GM23338 (cell line): ENCODE measurements around the gene LMOD1. TPM values are rescaled to one million over a fixed set of nuclear protein-coding genes. Genes with fewer than 3 reads are reported as not detected.

Source experiments
- ATAC-seq: fragments of 200-7000 bp; cut with Tn5 transposase; 3 replicates; pipeline ENCODE4 v1.9.1; 2020
- DNase-seq: peaks from one replicate; pipeline ENCODE4 v3.0.0-alpha.2; 2015; ENCODE audit warnings: low spot score
- H2AFZ ChIP-seq: fragments of 200-600 bp; sonication (generic); 2 replicates; pipeline ENCODE4 v1.8.0; 2016; ENCODE audit warnings: antibody characterized with exemption, mild to moderate bottlenecking, moderate library complexity
- H3F3A ChIP-seq: fragments of 200-600 bp; sonication (generic); replicated peaks from 2 replicates; pipeline ENCODE4 v1.8.0; 2017; ENCODE audit warnings: antibody characterized with exemption, mixed run types, low read depth
- H3K27ac ChIP-seq: fragments of 200-600 bp; sonication (generic); 2 replicates; pipeline ENCODE4 v1.6.1; 2016; ENCODE audit warnings: low read depth
- H3K27me3 ChIP-seq: fragments of 200-600 bp; sonication (generic); 2 replicates; pipeline ENCODE4 v1.8.0; 2016; ENCODE audit warnings: mild to moderate bottlenecking, mixed run types, moderate library complexity; ENCODE audit not compliant: insufficient read depth
- H3K36me3 ChIP-seq: fragments of 200-600 bp; sonication (generic); 2 replicates; pipeline ENCODE4 v1.8.0; 2016; ENCODE audit warnings: mild to moderate bottlenecking; ENCODE audit not compliant: insufficient read depth
- H3K4me1 ChIP-seq: fragments of 200-600 bp; sonication (generic); 2 replicates; pipeline ENCODE4 v1.8.0; 2016; ENCODE audit warnings: mild to moderate bottlenecking, moderate library complexity; ENCODE audit not compliant: insufficient read depth
- H3K4me2 ChIP-seq: fragments of 200-600 bp; sonication (generic); 2 replicates; pipeline ENCODE4 v1.7.1; 2017; ENCODE audit warnings: mixed run types
- H3K4me3 ChIP-seq: fragments of 200-600 bp; sonication (generic); 2 replicates; pipeline ENCODE4 v1.6.1; 2016; ENCODE audit warnings: mixed run types
- H3K79me2 ChIP-seq: fragments of 200-600 bp; sonication (generic); replicated peaks from 2 replicates; pipeline ENCODE4 v1.8.0; 2017; ENCODE audit warnings: mild to moderate bottlenecking; ENCODE audit not compliant: insufficient read depth
- H3K9me2 ChIP-seq: fragments of 200-600 bp; sonication (generic); 2 replicates; pipeline ENCODE4 v1.8.0; 2017; ENCODE audit not compliant: insufficient read depth
- H4K20me1 ChIP-seq: fragments of 200-600 bp; sonication (generic); replicated peaks from 2 replicates; pipeline ENCODE4 v1.8.0; 2017; ENCODE audit warnings: mild to moderate bottlenecking; ENCODE audit not compliant: insufficient read depth
- H3K27ac Mint-ChIP-seq: 2 replicates; pipeline ENCODE4 v1.8.0; 2020; ENCODE audit warnings: inconsistent platforms, mild to moderate bottlenecking, moderate library complexity, mixed read lengths
- H3K27me3 Mint-ChIP-seq: 3 replicates; pipeline ENCODE4 v1.8.0; 2022; ENCODE audit warnings: low read depth, mild to moderate bottlenecking, moderate library complexity, mixed read lengths, inconsistent platforms; ENCODE audit not compliant: insufficient read depth, poor library complexity
- H3K36me3 Mint-ChIP-seq: 3 replicates; pipeline ENCODE4 v1.8.0; 2021; ENCODE audit warnings: low read depth, mild to moderate bottlenecking, inconsistent platforms, moderate library complexity, mixed read lengths
- H3K4me1 Mint-ChIP-seq: 3 replicates; pipeline ENCODE4 v1.8.0; 2020; ENCODE audit warnings: mild to moderate bottlenecking, inconsistent platforms, mixed read lengths
- H3K4me3 Mint-ChIP-seq: 3 replicates; pipeline ENCODE4 v1.8.0; 2021; ENCODE audit warnings: moderate library complexity, mild to moderate bottlenecking, inconsistent platforms, mixed read lengths
- H3K9me3 Mint-ChIP-seq: 3 replicates; pipeline ENCODE4 v1.8.0; 2020; ENCODE audit warnings: moderate library complexity, mild to moderate bottlenecking, inconsistent platforms, mixed read lengths
- CREB1 ChIP-seq: fragments of 250-450 bp; sonication (Bioruptor Pico); IDR thresholded peaks from 2 replicates; pipeline ENCODE4 v1.5.0; 2020; ENCODE audit warnings: low read depth, mild to moderate bottlenecking, moderate library complexity
- ETS1 ChIP-seq: IDR thresholded peaks from 2 replicates; pipeline ENCODE4 v1.6.1; 2016; ENCODE audit warnings: antibody characterized with exemption
- EZH2 ChIP-seq: fragments of 200-600 bp; sonication (generic); IDR thresholded peaks from one replicate; pipeline ENCODE4 v1.8.0; 2017; ENCODE audit warnings: antibody characterized with exemption, mild to moderate bottlenecking, low read depth; ENCODE audit not compliant: unreplicated experiment
- EZH2phosphoT487 ChIP-seq: fragments of 200-600 bp; sonication (generic); IDR thresholded peaks from one replicate; pipeline ENCODE4 v1.8.1; 2018; ENCODE audit warnings: antibody characterized with exemption; ENCODE audit not compliant: unreplicated experiment
- JUNB ChIP-seq: IDR thresholded peaks from one replicate; pipeline ENCODE4 v1.6.1; 2016; ENCODE audit warnings: antibody characterized with exemption; ENCODE audit not compliant: unreplicated experiment
- NANOG ChIP-seq: IDR thresholded peaks from 2 replicates; pipeline ENCODE4 v1.6.1; 2016; ENCODE audit warnings: antibody characterized with exemption, borderline replicate concordance
- REST ChIP-seq: IDR thresholded peaks from one replicate; pipeline ENCODE4 v1.6.1; 2018; ENCODE audit warnings: antibody characterized with exemption; ENCODE audit not compliant: unreplicated experiment
- STAT1 ChIP-seq: IDR thresholded peaks from one replicate; pipeline ENCODE4 v1.6.1; 2016; ENCODE audit warnings: antibody characterized with exemption; ENCODE audit not compliant: unreplicated experiment
- ZNF114 ChIP-seq: fragments of 250-450 bp; sonication (Bioruptor Pico); IDR thresholded peaks from 2 replicates; pipeline ENCODE4 v1.5.0; 2020; ENCODE audit warnings: mild to moderate bottlenecking, moderate library complexity
- ZNF331 ChIP-seq: fragments of 250-450 bp; sonication (Bioruptor Pico); IDR thresholded peaks from 2 replicates; pipeline ENCODE4 v1.5.0; 2020; ENCODE audit warnings: low read depth, mild to moderate bottlenecking, moderate library complexity
- polyA plus RNA-seq: library from polyadenylated mRNA; unstranded; fragments of >200 nt; fragmentation: Nextera tagmentation; extraction: Ambion mirVana; gene quantifications from 2 replicates; pipeline ENCODE4 v1.2.1, GENCODE V29; 2016
- total RNA-seq: library from RNA; depleted of rRNA; stranded (reverse); fragments of >200 nt; shearing (Covaris generic); gene quantifications from 2 replicates; pipeline ENCODE4 v1.2.3, GENCODE V29; 2014
- TF ChIP-seq, protein P1 (sequence below), 2 experiments: fragments of 200-600 bp in 1 of 2; sonication (generic) in 1 of 2; conservative IDR thresholded peaks; 2 replicates each; pipeline versions ENCODE4 v1.5.1 to v1.6.1; 2016 to 2017; ENCODE audit warnings: antibody characterized with exemption in 2 of 2, low read depth in 2 of 2, mild to moderate bottlenecking in 2 of 2, moderate library complexity in 1 of 2

Gene LMOD1
- total and polyA plus RNA-seq, 2 experiments from 2014 or later: 0.74 to 1.7 TPM

DNA sequence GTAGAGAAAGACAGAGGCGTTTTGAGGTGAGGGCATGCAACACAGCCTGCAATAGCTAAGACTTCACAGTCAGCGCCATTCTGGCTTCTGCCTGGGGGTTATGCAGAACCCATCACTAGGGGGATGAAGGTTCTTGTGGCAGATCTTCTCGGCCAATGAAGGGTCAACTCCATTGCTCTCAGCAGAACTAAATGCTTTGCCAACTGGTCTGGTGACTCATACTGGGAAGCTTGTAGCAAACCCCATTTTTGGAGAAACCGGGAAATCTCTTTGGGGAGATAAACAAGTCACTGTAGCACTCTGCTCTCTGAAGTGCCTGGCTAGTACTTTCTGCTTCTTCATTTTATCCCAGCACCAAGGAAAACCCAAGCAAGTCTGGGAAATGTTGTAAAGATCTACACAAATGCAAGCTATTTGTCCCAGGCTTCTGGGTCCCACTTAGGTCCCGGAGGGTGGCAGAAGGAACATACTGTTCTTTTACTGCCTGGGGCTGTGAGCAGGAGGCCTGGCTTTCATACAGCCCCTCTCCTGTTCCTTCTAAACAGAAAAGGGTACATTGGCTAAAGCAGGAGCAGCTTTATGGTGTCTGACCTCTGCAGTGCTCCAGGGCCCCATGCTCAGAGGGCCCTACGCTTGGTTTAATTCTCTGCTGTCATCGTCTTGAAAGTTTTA, 28.9 kb downstream of the LMOD1 start (continued):
- TF ChIP-seq EZH2: no peak
- TF ChIP-seq, protein P1, sequence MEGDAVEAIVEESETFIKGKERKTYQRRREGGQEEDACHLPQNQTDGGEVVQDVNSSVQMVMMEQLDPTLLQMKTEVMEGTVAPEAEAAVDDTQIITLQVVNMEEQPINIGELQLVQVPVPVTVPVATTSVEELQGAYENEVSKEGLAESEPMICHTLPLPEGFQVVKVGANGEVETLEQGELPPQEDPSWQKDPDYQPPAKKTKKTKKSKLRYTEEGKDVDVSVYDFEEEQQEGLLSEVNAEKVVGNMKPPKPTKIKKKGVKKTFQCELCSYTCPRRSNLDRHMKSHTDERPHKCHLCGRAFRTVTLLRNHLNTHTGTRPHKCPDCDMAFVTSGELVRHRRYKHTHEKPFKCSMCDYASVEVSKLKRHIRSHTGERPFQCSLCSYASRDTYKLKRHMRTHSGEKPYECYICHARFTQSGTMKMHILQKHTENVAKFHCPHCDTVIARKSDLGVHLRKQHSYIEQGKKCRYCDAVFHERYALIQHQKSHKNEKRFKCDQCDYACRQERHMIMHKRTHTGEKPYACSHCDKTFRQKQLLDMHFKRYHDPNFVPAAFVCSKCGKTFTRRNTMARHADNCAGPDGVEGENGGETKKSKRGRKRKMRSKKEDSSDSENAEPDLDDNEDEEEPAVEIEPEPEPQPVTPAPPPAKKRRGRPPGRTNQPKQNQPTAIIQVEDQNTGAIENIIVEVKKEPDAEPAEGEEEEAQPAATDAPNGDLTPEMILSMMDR (conservative IDR thresholded peaks at IDR 0.05; ENCODE audit: low read depth in 2 of 2): no peak
- no peak for TF ChIP-seq ZNF114 (CRISPR knock-in tag)
- TF ChIP-seq ETS1: no peak
- TF ChIP-seq STAT1: no peak
- no peak for TF ChIP-seq CREB1
- TF ChIP-seq REST: no peak
- TF ChIP-seq ZNF331 (CRISPR knock-in tag): no peak
- TF ChIP-seq NANOG: no peak
- TF ChIP-seq EZH2phosphoT487: no peak
- no peak for TF ChIP-seq JUNB

GRCh38 chr1:201916649-201917249, 29.6 kb downstream of the LMOD1 start:
- H3K9me2 ChIP-seq: no peaks in the 10 kb centered on the region
- Mint-ChIP-seq H3K27ac (no peak overlapping the region), H3K36me3 (no peaks in the 10 kb centered on the region), H3K27me3 (peaks cover 1% of the 10 kb centered on the region), H3K4me3 (no peak overlapping the region), H3K4me1 (peaks cover 6% of the 10 kb centered on the region), H3K9me3 (no peaks in the 10 kb centered on the region)
- H3K36me3 ChIP-seq: no peaks in the 10 kb centered on the region
- H2AFZ ChIP-seq: 0 out of 2 replicates have a peak overlapping the region, but pooled peaks have one; percentile 43
- no peaks in the 10 kb centered on the region for H3K4me1 ChIP-seq
- H3K4me2 ChIP-seq: no peak overlapping the region
- no peaks in the 10 kb centered on the region for H3F3A ChIP-seq
- no peak overlapping the region for H3K27ac ChIP-seq
- H3K27me3 ChIP-seq: no peaks in the 10 kb centered on the region
- ATAC-seq (no peak), DNase-seq (no peak)
- H3K79me2 ChIP-seq: no peaks in the 10 kb centered on the region
- H4K20me1 ChIP-seq: no peaks in the 10 kb centered on the region
- H3K4me3 ChIP-seq: no peak overlapping the region
- no peak for TF ChIP-seq STAT1
- TF ChIP-seq ZNF114 (CRISPR knock-in tag): no peak
- TF ChIP-seq EZH2: no peak
- no peak for TF ChIP-seq NANOG
- TF ChIP-seq REST: no peak
- no peak for TF ChIP-seq EZH2phosphoT487
